ENCODE results near the gene EXOC4. TPM values are rescaled to one million over a fixed set of nuclear protein-coding genes. Genes with fewer than 3 reads are reported as not detected.

Gene EXOC4
- total RNA-seq, 1 experiment from 2014 or later: 62.4 TPM

DNA sequence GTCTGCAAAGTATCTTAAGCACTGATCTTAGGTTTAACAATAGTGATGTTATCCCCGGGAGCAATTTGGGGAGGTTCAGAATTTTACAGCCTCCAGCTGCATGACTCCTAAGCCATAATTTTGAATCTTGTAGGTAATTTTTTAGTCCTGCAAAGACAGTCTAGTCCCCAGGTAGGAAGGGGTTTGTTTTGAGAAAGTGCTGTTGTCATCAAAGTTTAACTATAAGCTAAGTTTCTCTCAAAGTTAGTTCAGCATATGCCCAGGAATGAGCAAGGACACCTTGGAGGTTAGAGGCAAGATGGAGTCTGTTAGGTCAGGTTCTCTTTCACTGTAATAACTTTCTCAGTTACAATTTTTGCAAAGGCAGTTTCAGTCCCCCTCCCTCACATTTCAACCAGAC is 795.3 kb downstream of the EXOC4 start:
- no peak for DNase-seq
- Histone ChIP-seq H3K27me3 (no peaks in the 10 kb centered on the region), H3K4me3 (no peak overlapping the region), H3K4me1 (no peaks in the 10 kb centered on the region), H3K27ac (no peak overlapping the region), H3K9me3 (replicated peaks) (no peaks in the 10 kb centered on the region), H3K36me3 (no peaks in the 10 kb centered on the region)

DNA sequence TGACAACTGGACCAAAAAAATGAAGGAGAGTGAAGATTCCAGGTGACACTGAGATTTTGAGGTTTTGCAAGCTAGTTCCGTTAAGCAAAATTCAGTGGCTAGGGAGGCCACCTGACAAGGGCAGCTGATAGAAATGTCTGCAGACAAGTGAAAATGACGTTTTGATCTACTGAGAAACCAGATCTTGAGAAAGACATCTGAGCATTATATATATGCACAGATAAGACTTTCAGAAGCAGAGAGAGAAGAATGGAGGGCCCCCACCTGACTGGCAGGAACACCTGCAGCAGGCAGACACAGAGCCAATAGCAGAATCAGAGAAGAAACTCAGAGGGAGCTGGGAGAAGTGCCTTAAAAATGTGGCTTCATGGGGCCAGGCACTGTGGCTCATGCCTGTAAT is 798.1 kb downstream of the EXOC4 start:
- no peak for DNase-seq
- Histone ChIP-seq H3K4me3 (no peak overlapping the region), H3K27ac (no peak overlapping the region), H3K4me1 (no peaks in the 10 kb centered on the region), H3K27me3 (no peaks in the 10 kb centered on the region), H3K9me3 (replicated peaks) (no peaks in the 10 kb centered on the region), H3K36me3 (no peaks in the 10 kb centered on the region)

DNA sequence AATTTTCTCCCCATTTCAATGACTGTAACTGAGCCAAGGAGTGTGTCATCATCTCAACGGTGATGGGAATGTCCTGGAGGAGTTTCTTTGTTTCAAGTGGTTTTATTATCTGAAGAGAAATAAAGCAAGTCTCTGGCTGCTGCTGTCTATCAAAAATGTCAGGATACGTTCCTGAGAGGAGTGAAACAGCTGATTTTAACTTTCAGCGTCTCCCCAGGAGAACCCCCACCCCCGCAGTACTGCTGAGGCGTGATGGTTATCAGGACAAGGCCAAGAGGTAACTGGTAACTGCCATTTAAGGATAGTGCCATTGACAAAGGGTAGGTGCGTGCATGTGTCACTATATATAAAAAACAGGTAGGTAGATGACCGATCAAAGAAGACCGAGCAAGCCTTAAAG is 803.9 kb downstream of the EXOC4 start:
- Histone ChIP-seq H3K27me3 (no peaks in the 10 kb centered on the region), H3K36me3 (no peaks in the 10 kb centered on the region), H3K4me3 (no peak overlapping the region), H3K4me1 (no peaks in the 10 kb centered on the region), H3K27ac (no peak overlapping the region), H3K9me3 (replicated peaks) (no peaks in the 10 kb centered on the region)
- no peak for DNase-seq

DNA sequence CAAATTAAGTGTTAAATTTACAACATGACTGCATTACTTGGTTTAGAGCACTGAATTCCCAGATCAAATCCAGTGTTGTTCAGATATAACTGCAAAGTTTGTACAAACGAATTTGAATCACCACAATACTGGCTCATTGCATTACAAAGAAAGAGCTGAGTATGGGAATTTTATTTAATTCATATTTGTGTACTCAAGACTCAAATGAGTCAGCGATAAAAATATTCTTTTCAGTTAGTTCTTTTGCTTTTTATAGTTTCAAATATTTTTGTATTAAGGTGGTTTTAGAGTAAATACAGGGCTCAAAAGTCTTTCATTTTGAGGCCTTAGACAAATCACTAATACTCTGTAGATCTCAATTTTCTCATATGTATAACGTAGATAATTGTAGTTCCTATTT is 805.6 kb downstream of the EXOC4 start:
- H3K36me3 ChIP-seq: no peaks in the 10 kb centered on the region
- no peak overlapping the region for H3K4me3 ChIP-seq
- H3K4me1 ChIP-seq: no peaks in the 10 kb centered on the region
- no peak for DNase-seq
- no peaks in the 10 kb centered on the region for H3K27me3 ChIP-seq
- no peak overlapping the region for H3K27ac ChIP-seq
- no peaks in the 10 kb centered on the region for H3K9me3 ChIP-seq (replicated peaks)

DNA sequence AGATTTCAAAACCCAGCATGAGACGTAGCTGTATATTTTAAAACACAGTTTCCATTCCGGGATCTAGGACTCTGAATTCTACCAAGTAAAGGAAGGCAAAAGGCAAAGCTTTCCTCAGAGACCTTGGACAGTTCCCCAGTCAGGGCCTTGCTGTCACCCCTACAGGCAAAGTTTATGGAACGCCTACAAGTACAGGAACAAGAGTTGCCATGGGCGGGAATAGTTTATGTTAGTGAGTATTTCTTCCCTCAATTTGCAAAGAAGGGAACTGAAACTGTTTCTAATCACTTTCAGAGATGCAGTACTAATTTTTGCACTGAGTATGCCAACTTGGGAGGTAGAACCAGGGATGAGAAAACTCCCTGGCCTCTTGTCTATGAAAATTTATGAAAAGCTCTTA is 806.1 kb downstream of the EXOC4 start:
- peak in 1 of 2 experiments; percentile 36 for DNase-seq
- H3K27me3 ChIP-seq: no peaks in the 10 kb centered on the region
- H3K4me1 ChIP-seq: no peaks in the 10 kb centered on the region
- H3K27ac ChIP-seq: no peak overlapping the region
- H3K9me3 ChIP-seq (replicated peaks): no peaks in the 10 kb centered on the region
- no peak overlapping the region for H3K4me3 ChIP-seq
- H3K36me3 ChIP-seq: no peaks in the 10 kb centered on the region

DNA sequence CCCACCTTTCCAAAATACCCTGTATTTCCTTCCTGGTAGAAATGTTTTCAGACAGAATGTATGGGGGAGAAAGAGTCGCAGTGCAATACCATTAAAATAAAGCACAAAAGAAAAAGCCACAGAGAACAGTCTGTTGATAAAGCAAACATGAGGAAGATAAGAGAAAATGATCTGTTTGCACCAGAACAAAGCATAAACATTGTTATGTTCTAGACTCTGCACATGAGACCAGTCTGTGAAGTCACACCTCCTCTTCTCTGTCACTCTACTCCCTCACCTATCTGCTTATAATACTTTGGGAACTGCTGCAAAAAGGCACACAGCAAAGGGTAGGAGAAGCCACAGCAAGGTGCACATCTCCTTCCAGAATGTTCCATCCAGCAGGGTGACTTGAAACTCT is 807.0 kb downstream of the EXOC4 start:
- no peak overlapping the region for H3K27ac ChIP-seq
- H3K27me3 ChIP-seq: no peaks in the 10 kb centered on the region

DNA sequence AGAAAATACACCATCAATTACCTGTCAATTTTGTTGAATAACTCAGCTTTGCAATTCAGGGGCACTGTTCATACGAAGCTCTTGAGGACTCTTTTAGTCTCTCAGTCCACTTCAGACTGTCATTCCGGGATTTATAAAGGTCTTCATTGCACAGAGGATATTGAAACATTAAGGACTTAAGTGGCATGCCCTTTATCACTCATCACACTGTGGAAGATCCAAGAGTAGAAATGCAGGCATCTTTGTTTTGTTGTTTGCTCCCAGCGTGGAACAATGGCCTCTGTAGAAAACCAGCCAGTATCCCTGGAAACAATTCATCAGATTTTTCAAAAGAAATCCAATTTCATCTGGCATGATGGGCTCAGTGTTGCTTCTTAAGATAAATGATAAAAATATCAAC is 808.0 kb downstream of the EXOC4 start:
- Histone ChIP-seq H3K4me3 (no peak overlapping the region), H3K27ac (no peak overlapping the region), H3K9me3 (replicated peaks) (no peaks in the 10 kb centered on the region), H3K27me3 (no peaks in the 10 kb centered on the region), H3K4me1 (no peaks in the 10 kb centered on the region), H3K36me3 (no peaks in the 10 kb centered on the region)
- no peak for DNase-seq

More for the DNA sequence above, 807.0 kb downstream of the EXOC4 start:
- no peak for DNase-seq
- Histone ChIP-seq H3K36me3 (no peaks in the 10 kb centered on the region), H3K4me3 (no peak overlapping the region), H3K9me3 (replicated peaks) (no peaks in the 10 kb centered on the region), H3K4me1 (no peaks in the 10 kb centered on the region)

DNA sequence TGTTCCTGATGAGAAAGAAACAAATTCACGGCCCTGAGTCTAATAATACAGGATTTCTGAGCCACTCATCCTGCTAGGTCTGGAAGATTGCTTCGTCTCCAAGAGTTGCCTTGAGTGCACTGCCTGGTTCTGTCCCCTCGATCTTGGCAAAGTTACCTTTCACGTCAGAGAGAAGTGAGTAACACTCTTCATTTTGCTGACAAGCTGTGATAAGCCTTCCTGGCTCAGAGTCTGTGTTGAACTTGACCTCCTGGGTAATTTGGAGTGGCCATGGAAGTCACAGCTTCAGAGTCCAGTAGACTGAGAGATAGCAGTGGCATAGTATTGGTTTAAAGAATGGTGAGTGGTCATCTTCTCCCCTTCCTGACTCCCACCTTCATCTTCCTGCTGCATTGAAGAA is 809.6 kb downstream of the EXOC4 start:
- H3K4me1 ChIP-seq: no peaks in the 10 kb centered on the region
- no peak overlapping the region for H3K27ac ChIP-seq
- H3K27me3 ChIP-seq: no peaks in the 10 kb centered on the region
- H3K9me3 ChIP-seq (replicated peaks): no peaks in the 10 kb centered on the region
- DNase-seq: no peak
- H3K4me3 ChIP-seq: no peak overlapping the region
- no peaks in the 10 kb centered on the region for H3K36me3 ChIP-seq

DNA sequence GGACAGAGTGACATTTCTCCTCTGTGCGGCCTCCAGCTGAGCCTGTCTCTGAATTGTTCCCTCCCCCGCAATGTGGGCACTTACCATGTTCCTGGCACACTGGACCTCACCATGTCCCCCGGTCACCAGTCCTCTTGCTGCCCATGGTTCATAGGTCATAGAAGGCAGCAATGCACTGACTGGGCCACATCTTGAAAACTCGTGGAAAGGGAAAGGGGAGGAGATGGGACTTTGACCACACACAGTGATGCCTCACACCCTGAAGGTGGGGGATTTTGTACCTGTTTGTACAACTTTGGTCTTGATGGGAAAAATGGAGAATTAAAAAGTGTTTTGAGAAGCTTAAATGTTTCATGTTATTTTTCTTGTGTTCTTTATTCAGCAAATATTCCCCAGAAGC is 812.5 kb downstream of the EXOC4 start:
- Histone ChIP-seq H3K4me1 (no peaks in the 10 kb centered on the region), H3K27ac (no peak overlapping the region), H3K4me3 (no peak overlapping the region)

DNA sequence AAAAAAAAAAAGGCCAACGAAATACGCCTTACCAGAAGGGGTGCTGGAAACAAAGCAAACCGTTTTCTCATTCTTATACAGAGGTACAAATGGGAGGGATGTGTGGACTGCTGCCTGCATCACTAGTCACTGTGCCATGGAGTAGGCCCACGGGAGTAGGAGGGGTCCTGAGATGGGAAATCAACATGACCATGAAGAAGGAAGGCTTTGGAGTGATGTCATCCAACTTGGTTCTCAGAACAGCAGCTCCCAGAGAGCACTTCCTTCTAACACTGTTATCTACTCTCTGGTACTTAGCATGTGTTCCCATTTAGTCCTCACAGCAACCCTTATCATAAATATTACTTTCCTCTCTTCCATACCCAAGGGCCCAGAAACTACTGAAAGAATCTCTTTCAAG is 814.3 kb downstream of the EXOC4 start:
- no peak overlapping the region for H3K27ac ChIP-seq

More for the DNA sequence above, 812.5 kb downstream of the EXOC4 start:
- Histone ChIP-seq H3K9me3 (replicated peaks) (no peaks in the 10 kb centered on the region), H3K36me3 (no peaks in the 10 kb centered on the region), H3K27me3 (no peaks in the 10 kb centered on the region)
- DNase-seq: no peak

DNA sequence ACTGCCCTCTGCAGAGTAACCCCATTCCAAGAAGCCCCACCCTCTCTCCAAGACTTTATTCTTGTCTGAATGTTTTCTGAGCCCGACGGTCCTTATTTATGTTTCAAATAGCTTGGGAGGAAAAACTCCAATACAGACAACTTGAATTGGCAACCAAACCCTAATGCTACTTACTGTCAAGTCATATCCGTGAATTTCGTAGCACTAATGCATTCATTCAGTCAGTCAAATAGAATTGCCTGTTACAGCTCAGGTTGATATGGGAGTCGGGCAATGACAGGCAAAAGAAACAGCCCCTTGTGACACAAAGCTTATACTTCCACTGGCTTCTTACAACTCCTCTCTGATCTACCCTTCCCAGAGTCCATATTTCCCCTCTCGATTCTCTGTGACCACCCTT is 815.8 kb downstream of the EXOC4 start:
- no peaks in the 10 kb centered on the region for H3K27me3 ChIP-seq
- no peak for DNase-seq

More for the DNA sequence above, 814.3 kb downstream of the EXOC4 start:
- no peak for DNase-seq
- H3K9me3 ChIP-seq (replicated peaks): no peaks in the 10 kb centered on the region
- no peak overlapping the region for H3K4me3 ChIP-seq
- H3K4me1 ChIP-seq: no peaks in the 10 kb centered on the region
- H3K36me3 ChIP-seq: no peaks in the 10 kb centered on the region
- no peaks in the 10 kb centered on the region for H3K27me3 ChIP-seq

DNA sequence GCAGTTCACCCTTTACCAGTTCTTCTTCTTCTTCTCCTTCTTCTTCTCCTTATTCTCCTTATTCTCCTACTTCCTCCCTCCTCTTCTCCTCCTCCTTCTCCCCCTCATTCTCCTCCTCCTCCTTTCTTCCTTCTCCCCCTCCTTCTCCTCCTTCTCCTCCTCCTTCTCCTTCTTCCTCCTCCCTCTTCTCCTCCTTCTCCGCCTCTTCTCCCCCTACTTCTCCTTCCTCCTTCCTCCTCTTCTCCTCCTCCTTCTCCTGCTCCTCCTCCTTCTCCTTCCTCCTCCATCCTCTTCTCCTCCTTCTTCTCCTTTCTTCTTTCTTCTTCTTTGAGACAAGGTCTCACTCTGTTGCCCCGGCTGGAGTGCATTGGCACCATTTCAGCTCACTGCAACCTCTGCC is 816.3 kb downstream of the EXOC4 start:
- Histone ChIP-seq H3K4me3 (no peak overlapping the region), H3K4me1 (no peaks in the 10 kb centered on the region), H3K27ac (no peak overlapping the region), H3K36me3 (no peaks in the 10 kb centered on the region), H3K27me3 (no peaks in the 10 kb centered on the region), H3K9me3 (replicated peaks) (no peaks in the 10 kb centered on the region)
- no peak for DNase-seq

More for the DNA sequence above, 815.8 kb downstream of the EXOC4 start:
- H3K9me3 ChIP-seq (replicated peaks): no peaks in the 10 kb centered on the region
- no peaks in the 10 kb centered on the region for H3K36me3 ChIP-seq
- no peak overlapping the region for H3K4me3 ChIP-seq
- H3K27ac ChIP-seq: no peak overlapping the region
- no peaks in the 10 kb centered on the region for H3K4me1 ChIP-seq

DNA sequence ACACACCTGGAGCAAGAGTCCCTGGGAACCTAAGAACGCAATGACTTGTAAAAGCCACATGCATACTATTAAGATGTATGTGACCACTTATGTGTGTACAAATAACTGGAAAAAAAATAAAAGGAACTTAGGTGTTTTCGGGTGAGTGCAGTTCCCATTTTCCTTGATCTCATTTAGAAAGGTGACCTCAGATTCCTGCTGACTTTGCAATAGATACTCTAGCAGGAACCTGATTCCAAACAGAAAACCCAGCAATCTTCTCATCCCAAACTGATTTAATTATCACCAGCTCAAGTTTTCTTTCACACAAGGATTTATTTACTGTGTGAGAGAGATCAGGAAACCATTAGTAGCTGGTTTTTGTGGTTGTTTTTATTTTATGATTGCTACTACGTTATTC is 817.8 kb downstream of the EXOC4 start:
- no peaks in the 10 kb centered on the region for H3K27me3 ChIP-seq
- no peak for DNase-seq
- H3K36me3 ChIP-seq: no peaks in the 10 kb centered on the region
- peaks cover under 1% of the 10 kb centered on the region; the same call in 1 of the 2 replicates for H3K9me3 ChIP-seq (replicated peaks)
- H3K4me1 ChIP-seq: no peaks in the 10 kb centered on the region
- no peak overlapping the region for H3K4me3 ChIP-seq
- H3K27ac ChIP-seq: no peak overlapping the region

DNA sequence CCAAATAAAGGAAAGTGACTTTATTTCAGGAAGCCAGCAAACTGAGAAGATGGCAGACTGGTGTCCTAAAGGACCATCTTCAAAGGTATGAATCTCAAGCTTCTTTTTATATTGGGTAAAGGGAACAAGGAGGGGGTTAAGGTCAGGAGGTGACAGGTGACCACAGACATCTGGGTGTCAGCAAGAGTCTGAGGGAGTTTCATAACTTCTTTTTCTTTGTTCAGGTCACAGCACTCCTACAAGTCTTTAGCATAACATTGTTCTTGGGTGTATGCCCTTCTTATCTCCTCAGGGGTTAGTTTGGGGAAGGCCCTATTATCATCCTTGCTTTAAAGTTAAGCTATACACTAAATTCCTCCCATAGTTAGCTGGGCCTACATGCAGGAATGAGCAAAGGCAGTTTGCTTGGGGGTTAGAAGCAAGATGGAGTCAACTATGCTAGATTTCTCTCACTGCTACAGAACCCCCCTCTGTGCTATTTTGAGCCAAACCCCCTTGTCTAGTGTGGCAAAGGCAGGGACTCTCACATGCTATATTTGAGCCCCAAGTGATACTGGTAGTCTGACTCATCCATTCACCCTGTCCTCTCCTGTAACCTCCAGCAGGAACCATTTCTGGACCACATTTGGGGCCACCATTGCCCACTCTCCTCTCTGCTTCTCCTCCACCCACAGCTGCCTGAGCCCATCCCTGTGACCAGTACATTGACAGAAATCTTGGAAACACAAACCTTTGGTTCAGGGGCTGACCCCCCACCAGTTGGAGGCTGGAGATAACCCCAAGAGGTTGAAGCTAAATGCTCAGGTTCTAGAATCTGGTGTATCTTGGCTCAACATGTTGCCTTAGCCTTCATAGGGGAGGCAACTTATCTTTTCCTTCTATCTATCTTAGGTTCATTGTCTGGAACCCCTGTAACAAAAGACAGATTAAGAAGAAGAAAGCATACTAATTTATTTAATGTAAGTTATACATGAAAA is 818.8 kb downstream of the EXOC4 start:
- Histone ChIP-seq H3K4me3 (no peak overlapping the region), H3K36me3 (no peaks in the 10 kb centered on the region), H3K27me3 (no peaks in the 10 kb centered on the region), H3K27ac (no peak overlapping the region), H3K4me1 (no peaks in the 10 kb centered on the region), H3K9me3 (replicated peaks) (peaks cover 3% of the 10 kb centered on the region)
- no peak for DNase-seq

DNA sequence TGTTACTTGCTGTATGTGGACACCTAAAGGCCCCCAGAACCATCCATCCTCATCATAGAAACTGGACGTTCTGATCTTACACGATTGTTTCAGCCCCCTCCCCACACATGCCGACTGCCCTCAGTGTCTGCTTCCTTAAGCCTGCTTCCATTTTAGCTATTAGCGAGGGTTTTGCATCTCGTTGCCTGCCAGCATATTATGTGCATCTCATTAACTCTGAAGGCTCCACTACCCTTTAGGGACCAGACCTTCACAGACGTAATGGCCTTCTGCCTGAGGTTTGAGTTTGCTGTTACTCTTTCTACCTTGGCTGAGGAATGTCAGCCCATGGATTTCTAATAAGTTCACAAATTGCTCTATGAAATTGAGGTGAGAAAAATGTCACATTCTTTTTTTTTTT is 820.4 kb downstream of the EXOC4 start:
- Histone ChIP-seq H3K4me1 (no peaks in the 10 kb centered on the region), H3K27ac (no peak overlapping the region), H3K9me3 (replicated peaks) (peaks cover 3% of the 10 kb centered on the region), H3K36me3 (no peaks in the 10 kb centered on the region), H3K4me3 (no peak overlapping the region), H3K27me3 (no peaks in the 10 kb centered on the region)
- DNase-seq: no peak

DNA sequence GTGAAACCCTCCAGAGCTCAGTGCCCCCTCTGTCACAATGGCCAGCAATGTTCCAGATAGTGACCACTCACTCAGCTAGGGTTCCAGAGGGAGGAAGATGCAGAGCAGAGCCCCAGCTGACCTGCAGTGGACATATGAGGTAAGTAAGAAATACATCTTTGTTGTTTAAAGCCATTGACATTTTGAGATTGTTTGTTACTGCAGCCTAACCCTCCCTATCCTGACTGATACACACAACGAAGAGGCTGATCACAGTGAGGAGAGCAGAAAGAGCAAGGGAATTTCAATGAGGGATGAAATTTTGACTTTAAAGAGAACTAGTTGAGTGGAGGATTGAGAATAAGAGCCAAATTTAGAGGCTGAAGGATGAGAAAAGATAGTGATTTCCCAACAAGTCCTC is 822.9 kb downstream of the EXOC4 start:
- no peak overlapping the region for H3K27ac ChIP-seq
- H3K4me3 ChIP-seq: no peak overlapping the region
- H3K4me1 ChIP-seq: no peaks in the 10 kb centered on the region
- DNase-seq: no peak
- peaks cover 3% of the 10 kb centered on the region for H3K9me3 ChIP-seq (replicated peaks)
- no peaks in the 10 kb centered on the region for H3K36me3 ChIP-seq
- no peaks in the 10 kb centered on the region for H3K27me3 ChIP-seq

Data from SJCRH30 (cell line).